A673 (cell line): ENCODE results near the gene ACVR2B. TPM values are rescaled to one million over a fixed set of nuclear protein-coding genes. Genes with fewer than 3 reads are reported as not detected.

Source experiments
- BruUV-seq: library from RNA; stranded (reverse); fragments of 400-500 nt; replicated peaks from 2 replicates; lab custom pipeline; 2021; lab: Mats Ljungman, UMichigan
- CTCF ChIA-PET: fragments of 300-600 bp; sonication (Branson Sonifier 250); formaldehyde crosslinking; loops from one replicate; lab custom pipeline; 2022; ENCODE audit warnings: antibody characterized with exemption; lab: Charles Lee
- POLR2A ChIA-PET: fragments of 300-600 bp; sonication (Branson Sonifier 250); formaldehyde crosslinking; loops from one replicate; lab custom pipeline; 2022; ENCODE audit warnings: antibody characterized with exemption; ENCODE audit not compliant: low non-redundant PET; lab: Charles Lee
- DNase-seq: peaks from one replicate; pipeline ENCODE4 v3.0.0-alpha.2; 2015; ENCODE audit warnings: low spot score
- H3K27ac ChIP-seq: fragments of 200-600 bp; sonication (generic); 2 replicates; pipeline ENCODE4 v1.5.1; 2016; ENCODE audit warnings: mixed run types, low read depth, mild to moderate bottlenecking, mixed read lengths, antibody characterized with exemption, low read length; ENCODE audit not compliant: poor library complexity, severe bottlenecking
- H3K27me3 ChIP-seq: fragments of 200-600 bp; sonication (generic); replicated peaks from 2 replicates; pipeline ENCODE4 v1.6.1; 2017; ENCODE audit warnings: mixed run types, low read depth, mild to moderate bottlenecking, mixed read lengths, antibody characterized with exemption, low read length; ENCODE audit not compliant: insufficient read depth, poor library complexity
- H3K36me3 ChIP-seq: fragments of 200-600 bp; sonication (generic); 2 replicates; pipeline ENCODE4 v1.6.1; 2016; ENCODE audit warnings: mixed run types, mild to moderate bottlenecking, mixed read lengths, antibody characterized with exemption, low read length; ENCODE audit not compliant: insufficient read depth, poor library complexity, severe bottlenecking
- H3K4me1 ChIP-seq: fragments of 200-600 bp; sonication (generic); 2 replicates; pipeline ENCODE4 v1.6.1; 2017; ENCODE audit warnings: mixed run types, mild to moderate bottlenecking, mixed read lengths, antibody characterized with exemption, low read length; ENCODE audit not compliant: insufficient read depth, poor library complexity, severe bottlenecking
- H3K4me3 ChIP-seq: fragments of 200-600 bp; sonication (generic); 2 replicates; pipeline ENCODE4 v1.5.1; 2016; ENCODE audit warnings: low read depth, mixed run types, mild to moderate bottlenecking, mixed read lengths, low read length; ENCODE audit not compliant: poor library complexity, severe bottlenecking
- H3K9me3 ChIP-seq: fragments of 200-600 bp; sonication (generic); 2 replicates; pipeline ENCODE4 v1.6.1; 2016; ENCODE audit warnings: mixed run types, low read depth, mild to moderate bottlenecking, mixed read lengths, antibody characterized with exemption, low read length; ENCODE audit not compliant: poor library complexity, severe bottlenecking
- EZH2 ChIP-seq: fragments of 200-600 bp; sonication (generic); IDR thresholded peaks from 2 replicates; pipeline ENCODE4 v1.6.1; 2017; ENCODE audit warnings: borderline replicate concordance, low read depth, mild to moderate bottlenecking, mixed read lengths, antibody characterized with exemption, low read length; ENCODE audit not compliant: poor library complexity, severe bottlenecking
- intact Hi-C: fragments of 100-400 bp; cut with micrococcal nuclease; formaldehyde crosslinking; loops from one replicate; pipeline ENCODE4 v1.10.0; 2022; ENCODE audit not compliant: unreplicated experiment
- total RNA-seq: library from RNA; stranded (reverse); gene quantifications from 2 replicates; pipeline ENCODE4 v1.2.3, GENCODE V29; 2021
- TF ChIP-seq, protein P1 (sequence below): fragments of 300-800, 200-600 bp; sonication (generic); conservative IDR thresholded peaks from 2 replicates; pipeline ENCODE4 v1.5.1; 2017; ENCODE audit warnings: low read depth, mild to moderate bottlenecking, antibody characterized with exemption, low read length, moderate library complexity, mixed read lengths

ACVR2B gene
- total RNA-seq, 1 experiment from 2014 or later, result 6.4 TPM

DNA sequence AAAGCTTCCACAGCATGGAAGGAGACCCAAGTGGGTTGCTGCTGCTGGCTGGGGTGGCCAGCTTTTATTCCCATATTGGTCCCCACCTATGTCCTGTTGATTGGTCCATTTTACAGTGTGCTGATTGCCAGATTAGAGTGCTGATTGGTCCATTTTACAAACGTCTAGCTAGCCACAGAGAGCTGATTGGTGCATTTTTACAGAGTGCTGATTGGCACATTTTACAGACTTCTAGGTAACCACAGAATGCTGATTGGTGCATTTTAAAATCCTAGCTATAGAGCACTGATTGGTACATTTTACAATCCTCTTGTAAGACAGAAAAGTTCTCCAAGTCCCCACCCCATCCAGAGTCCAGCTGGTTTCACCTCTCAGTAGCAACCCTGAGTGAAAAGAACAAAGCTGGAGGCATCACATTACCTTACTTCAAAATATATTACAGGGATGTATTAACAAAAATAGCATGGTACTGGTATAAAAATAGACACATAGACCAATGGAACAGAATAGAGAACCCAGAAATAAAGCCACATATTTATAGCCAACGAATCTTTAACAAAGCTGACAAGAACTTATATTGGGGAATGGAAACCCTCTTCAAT is 7.5 kb upstream of the ACVR2B start:
- Histone ChIP-seq H3K4me1 (no peaks in the 10 kb centered on the region), H3K9me3 (no peaks in the 10 kb centered on the region), H3K27me3 (no peaks in the 10 kb centered on the region), H3K36me3 (no peaks in the 10 kb centered on the region), H3K4me3 (no peak overlapping the region), H3K27ac (no peak overlapping the region)
- BruUV-seq, result no TSS peak
- intact Hi-C loops, result no loop called here
- no peak for DNase-seq
- ChIA-PET POLR2A (no interaction called here), CTCF (no interaction called here)
- TF ChIP-seq, protein P1, sequence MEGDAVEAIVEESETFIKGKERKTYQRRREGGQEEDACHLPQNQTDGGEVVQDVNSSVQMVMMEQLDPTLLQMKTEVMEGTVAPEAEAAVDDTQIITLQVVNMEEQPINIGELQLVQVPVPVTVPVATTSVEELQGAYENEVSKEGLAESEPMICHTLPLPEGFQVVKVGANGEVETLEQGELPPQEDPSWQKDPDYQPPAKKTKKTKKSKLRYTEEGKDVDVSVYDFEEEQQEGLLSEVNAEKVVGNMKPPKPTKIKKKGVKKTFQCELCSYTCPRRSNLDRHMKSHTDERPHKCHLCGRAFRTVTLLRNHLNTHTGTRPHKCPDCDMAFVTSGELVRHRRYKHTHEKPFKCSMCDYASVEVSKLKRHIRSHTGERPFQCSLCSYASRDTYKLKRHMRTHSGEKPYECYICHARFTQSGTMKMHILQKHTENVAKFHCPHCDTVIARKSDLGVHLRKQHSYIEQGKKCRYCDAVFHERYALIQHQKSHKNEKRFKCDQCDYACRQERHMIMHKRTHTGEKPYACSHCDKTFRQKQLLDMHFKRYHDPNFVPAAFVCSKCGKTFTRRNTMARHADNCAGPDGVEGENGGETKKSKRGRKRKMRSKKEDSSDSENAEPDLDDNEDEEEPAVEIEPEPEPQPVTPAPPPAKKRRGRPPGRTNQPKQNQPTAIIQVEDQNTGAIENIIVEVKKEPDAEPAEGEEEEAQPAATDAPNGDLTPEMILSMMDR, result no peak
- no peak for TF ChIP-seq EZH2

DNA sequence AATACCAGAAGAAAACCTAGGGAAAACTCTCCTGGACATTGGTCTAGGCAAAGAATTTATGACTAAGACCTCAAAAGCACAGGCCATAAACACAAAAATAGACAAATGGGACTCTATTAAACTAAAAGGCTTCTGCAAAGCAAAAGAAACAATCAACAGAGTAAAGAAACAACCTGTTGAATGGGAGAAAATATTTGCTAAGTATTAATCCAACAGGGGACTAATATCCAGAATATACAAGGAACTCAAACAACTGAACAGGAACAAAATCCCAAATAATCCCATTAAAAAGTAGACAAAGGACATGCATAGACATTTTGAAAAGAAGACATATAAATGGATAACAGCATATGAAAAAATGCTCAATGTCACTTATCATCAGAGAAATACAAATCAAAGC is 6.9 kb upstream of the ACVR2B start:
- no peak for DNase-seq
- Histone ChIP-seq H3K36me3 (no peaks in the 10 kb centered on the region), H3K4me1 (no peaks in the 10 kb centered on the region), H3K27ac (no peak overlapping the region), H3K4me3 (no peak overlapping the region), H3K27me3 (no peaks in the 10 kb centered on the region), H3K9me3 (no peaks in the 10 kb centered on the region)
- CTCF ChIA-PET, result no interaction called here
- intact Hi-C loops, result no loop called here
- TF ChIP-seq EZH2, result no peak
- TF ChIP-seq, protein P1, result no peak
- POLR2A ChIA-PET, result no interaction called here
- no TSS peak for BruUV-seq

DNA sequence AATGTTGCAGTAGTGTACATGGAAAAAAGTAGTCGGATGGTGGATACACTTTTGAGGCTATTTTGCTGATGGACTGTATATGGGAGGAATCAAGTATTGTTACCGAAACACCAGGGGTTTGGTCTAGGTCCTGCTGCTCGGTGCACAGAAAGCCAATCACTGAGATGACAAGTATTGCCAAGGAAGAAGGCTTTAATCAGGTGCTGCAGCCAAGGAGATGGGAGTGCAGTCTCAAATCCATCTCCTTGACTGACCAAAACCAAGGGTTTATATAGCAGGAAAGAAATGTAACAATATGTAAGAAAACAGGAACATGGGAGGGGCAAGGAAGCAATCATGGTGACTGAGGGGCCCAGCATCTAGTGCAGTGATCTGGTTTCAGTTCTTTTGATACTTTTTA is 2.8 kb upstream of the ACVR2B start:
- Histone ChIP-seq H3K4me3 (no peak overlapping the region), H3K4me1 (no peaks in the 10 kb centered on the region), H3K27ac (no peak overlapping the region), H3K9me3 (no peaks in the 10 kb centered on the region), H3K36me3 (no peaks in the 10 kb centered on the region), H3K27me3 (no peaks in the 10 kb centered on the region)
- intact Hi-C loops, result no loop called here
- no peak for TF ChIP-seq EZH2
- TF ChIP-seq, protein P1, result no peak
- CTCF ChIA-PET, result no interaction called here
- POLR2A ChIA-PET, result no interaction called here
- BruUV-seq, result no TSS peak
- no peak for DNase-seq
